Measurements from ENCODE around the gene SLC1A2. TPM values are rescaled to one million over a fixed set of nuclear protein-coding genes. Genes with fewer than 3 reads are reported as not detected.

The SLC1A2 gene
- total RNA-seq, 2 donors from 2014 or later, result 0.54 to 0.78 TPM

DNA sequence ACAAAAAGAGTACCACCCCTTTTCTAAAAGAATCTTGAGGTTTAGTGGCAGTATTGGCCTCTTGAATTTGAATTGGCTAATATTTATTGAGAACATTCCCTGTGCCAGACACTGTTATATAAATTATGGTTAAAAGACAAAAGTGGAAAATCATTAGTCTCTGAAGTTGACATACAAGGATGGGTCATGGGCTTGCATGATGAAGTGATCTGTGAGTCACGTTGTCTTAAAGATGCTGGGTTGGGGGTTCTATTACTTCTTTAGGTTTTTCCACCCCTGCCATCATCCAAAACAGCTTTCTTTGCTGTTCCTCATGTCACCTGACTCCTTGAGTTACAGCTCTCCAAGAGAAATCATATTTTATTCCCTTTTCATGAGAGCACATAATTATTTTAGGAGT, 195.4 kb downstream of the SLC1A2 start:
- TF ChIP-seq, protein P1, sequence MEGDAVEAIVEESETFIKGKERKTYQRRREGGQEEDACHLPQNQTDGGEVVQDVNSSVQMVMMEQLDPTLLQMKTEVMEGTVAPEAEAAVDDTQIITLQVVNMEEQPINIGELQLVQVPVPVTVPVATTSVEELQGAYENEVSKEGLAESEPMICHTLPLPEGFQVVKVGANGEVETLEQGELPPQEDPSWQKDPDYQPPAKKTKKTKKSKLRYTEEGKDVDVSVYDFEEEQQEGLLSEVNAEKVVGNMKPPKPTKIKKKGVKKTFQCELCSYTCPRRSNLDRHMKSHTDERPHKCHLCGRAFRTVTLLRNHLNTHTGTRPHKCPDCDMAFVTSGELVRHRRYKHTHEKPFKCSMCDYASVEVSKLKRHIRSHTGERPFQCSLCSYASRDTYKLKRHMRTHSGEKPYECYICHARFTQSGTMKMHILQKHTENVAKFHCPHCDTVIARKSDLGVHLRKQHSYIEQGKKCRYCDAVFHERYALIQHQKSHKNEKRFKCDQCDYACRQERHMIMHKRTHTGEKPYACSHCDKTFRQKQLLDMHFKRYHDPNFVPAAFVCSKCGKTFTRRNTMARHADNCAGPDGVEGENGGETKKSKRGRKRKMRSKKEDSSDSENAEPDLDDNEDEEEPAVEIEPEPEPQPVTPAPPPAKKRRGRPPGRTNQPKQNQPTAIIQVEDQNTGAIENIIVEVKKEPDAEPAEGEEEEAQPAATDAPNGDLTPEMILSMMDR (IDR thresholded peaks at IDR 0.05), result no peak
- peaks cover 43% of the 10 kb centered on the region for H3K36me3 ChIP-seq
- DNase-seq (ENCODE audit: low spot score) (no peak), ATAC-seq (ENCODE audit: insufficient number of reproducible peaks, low FRiP score, low read depth) (no peak)
- H3K4me3 ChIP-seq, result no peak overlapping the region
- no peaks in the 10 kb centered on the region for H3K9me3 ChIP-seq
- peaks cover 0 to 13% of the 10 kb centered on the region in 2 donors for H3K4me1 ChIP-seq (ENCODE audit: control insufficient read depth in 1 of 2, low read depth in 2 of 2)
- H3K27ac ChIP-seq, result peak overlapping the region in 1 of 2 donors; percentile 27
- H3K27me3 ChIP-seq (replicated peaks; ENCODE audit: insufficient read depth), result no peaks in the 10 kb centered on the region

DNA sequence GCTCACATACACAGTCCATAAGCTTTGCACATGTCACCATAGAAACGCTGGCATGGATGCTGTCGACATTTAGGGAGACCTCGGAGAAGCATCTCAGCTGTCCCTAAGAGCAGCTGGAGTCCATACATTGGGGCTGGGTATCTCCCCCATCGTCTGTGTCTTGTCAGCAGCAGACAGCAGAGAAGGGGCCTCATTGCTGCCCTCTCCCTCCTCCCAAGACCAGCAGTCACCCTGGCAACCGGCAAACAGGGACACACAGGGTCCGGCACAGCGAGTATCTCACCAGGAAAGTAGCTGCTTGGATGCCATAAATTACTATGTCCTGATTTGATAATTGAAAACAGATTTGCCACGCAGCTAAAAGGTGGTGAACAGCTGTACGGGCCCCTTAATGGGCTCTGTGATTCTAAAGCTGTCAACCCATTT, 196.0 kb downstream of the SLC1A2 start:
- no peak for DNase-seq (ENCODE audit: low spot score)
- H3K36me3 ChIP-seq, result peaks cover 43% of the 10 kb centered on the region
- H3K27me3 ChIP-seq (replicated peaks; ENCODE audit: insufficient read depth), result no peaks in the 10 kb centered on the region
- no peak overlapping the region for H3K4me3 ChIP-seq
- peaks cover 3 to 19% of the 10 kb centered on the region in 2 donors for H3K4me1 ChIP-seq (ENCODE audit: control insufficient read depth in 1 of 2, low read depth in 2 of 2)
- no peak for ATAC-seq (ENCODE audit: insufficient number of reproducible peaks, low FRiP score, low read depth)
- no peaks in the 10 kb centered on the region for H3K9me3 ChIP-seq
- H3K27ac ChIP-seq, result peak overlapping the region; percentile 15 to 27
- TF ChIP-seq, protein P1 (IDR thresholded peaks at IDR 0.05), result no peak

DNA sequence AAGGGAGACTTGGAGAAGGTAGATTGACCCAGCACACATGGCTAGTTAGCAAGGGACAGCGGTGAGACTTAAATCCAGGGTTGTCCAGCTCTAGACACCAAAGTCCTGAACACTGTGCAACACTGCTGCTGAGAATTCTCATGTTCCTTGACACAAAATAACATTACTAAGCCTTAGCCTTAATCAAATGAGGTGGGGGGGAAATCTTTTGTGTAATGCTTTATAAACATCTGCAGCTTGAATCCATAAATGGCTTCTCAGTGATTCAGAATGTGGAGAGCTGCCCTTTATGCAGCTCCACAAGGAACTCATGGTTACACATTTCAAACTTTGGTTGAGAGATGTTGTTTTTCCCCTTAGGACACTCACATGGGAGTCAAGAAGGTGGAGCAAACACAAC, 200.4 kb downstream of the SLC1A2 start:
- peak overlapping the region; percentile 37 to 45 for H3K27ac ChIP-seq
- TF ChIP-seq, protein P1 (IDR thresholded peaks at IDR 0.05), result no peak
- H3K27me3 ChIP-seq (replicated peaks; ENCODE audit: insufficient read depth), result no peaks in the 10 kb centered on the region
- no peak for DNase-seq (ENCODE audit: low spot score)
- H3K4me3 ChIP-seq, result no peak overlapping the region
- ATAC-seq (ENCODE audit: insufficient number of reproducible peaks, low FRiP score, low read depth), result no peak
- H3K9me3 ChIP-seq, result no peaks in the 10 kb centered on the region
- peaks cover 8 to 36% of the 10 kb centered on the region in 2 donors for H3K4me1 ChIP-seq (ENCODE audit: control insufficient read depth in 1 of 2, low read depth in 2 of 2)
- peaks cover 44% of the 10 kb centered on the region for H3K36me3 ChIP-seq

DNA sequence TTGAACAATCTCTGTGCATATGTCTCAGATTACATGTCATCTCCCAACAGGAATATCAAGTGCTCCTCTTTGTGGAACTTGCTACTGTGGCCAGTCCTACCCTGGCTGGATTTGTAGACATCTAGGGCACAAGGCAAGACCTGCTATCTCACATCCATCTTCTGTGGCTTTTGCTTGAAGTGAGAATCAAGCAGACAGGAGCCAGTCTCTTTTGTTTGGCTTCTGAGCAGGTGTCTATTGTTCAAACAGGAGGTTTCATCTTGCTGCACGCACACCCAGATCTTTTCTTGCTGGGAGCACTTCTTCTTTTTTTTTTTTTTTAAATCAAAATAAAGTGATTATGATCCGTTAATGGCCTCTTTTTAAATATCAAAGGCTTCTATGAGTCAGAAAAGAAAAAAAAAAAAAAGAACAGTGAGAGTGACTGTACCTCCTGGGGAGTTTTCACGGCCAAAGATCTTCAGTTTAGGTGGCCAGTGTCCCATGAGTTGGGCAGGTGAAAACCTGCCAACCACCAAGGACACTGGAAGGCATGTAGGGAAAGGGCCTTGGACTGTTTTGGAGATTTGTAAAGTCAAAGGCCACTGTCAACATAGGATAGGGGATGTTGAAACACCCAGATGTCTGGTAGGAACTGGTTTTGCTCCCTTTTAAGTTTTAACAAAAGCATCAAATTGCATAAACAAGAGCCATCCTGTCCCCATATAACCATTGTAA, 202.2 kb downstream of the SLC1A2 start:
- Histone ChIP-seq H3K9me3 (no peaks in the 10 kb centered on the region), H3K27ac (no peak overlapping the region), H3K4me1 (ENCODE audit: control insufficient read depth in 1 of 2, low read depth in 2 of 2) (peaks cover 8 to 40% of the 10 kb centered on the region in 2 donors), H3K4me3 (no peak overlapping the region), H3K36me3 (peaks cover 31% of the 10 kb centered on the region), H3K27me3 (replicated peaks; ENCODE audit: insufficient read depth) (no peaks in the 10 kb centered on the region)
- DNase-seq (ENCODE audit: low spot score) (no peak), ATAC-seq (ENCODE audit: insufficient number of reproducible peaks, low FRiP score, low read depth) (no peak)
- TF ChIP-seq, protein P1 (IDR thresholded peaks at IDR 0.05), result no peak

DNA sequence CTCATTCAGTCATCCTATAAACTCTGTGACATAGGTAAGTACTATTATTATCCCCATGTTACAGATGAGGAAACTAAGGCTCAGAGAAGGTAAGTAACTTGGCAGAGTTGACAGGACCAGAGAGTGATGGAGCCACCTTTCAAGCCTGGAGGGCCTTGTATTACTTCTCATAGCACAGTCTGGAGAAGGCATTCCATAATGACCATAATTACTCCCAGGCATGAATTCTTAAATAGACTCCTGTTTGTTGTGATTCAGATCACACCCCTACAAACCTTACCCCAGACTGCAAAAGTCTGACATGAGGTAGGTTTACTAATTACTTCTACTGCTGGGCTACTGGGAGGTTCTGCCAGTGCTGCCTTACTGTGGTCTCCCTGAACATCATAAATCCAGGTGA, 203.4 kb downstream of the SLC1A2 start:
- TF ChIP-seq, protein P1 (IDR thresholded peaks at IDR 0.05), result no peak
- Histone ChIP-seq H3K27me3 (replicated peaks; ENCODE audit: insufficient read depth) (no peaks in the 10 kb centered on the region), H3K4me1 (ENCODE audit: control insufficient read depth in 1 of 2, low read depth in 2 of 2) (peaks cover 8 to 41% of the 10 kb centered on the region in 2 donors), H3K9me3 (no peaks in the 10 kb centered on the region), H3K36me3 (peaks cover 20% of the 10 kb centered on the region), H3K27ac (peak overlapping the region in 1 of 2 donors; percentile 4), H3K4me3 (no peak overlapping the region)
- DNase-seq (ENCODE audit: low spot score) (no peak), ATAC-seq (ENCODE audit: insufficient number of reproducible peaks, low FRiP score, low read depth) (no peak)
